ENCODE data around the gene CCNT2. TPM values are rescaled to one million over a fixed set of nuclear protein-coding genes. Genes with fewer than 3 reads are reported as not detected.

The CCNT2 gene
- total RNA-seq, 1 experiment from 2014 or later, result 38.1 TPM

DNA sequence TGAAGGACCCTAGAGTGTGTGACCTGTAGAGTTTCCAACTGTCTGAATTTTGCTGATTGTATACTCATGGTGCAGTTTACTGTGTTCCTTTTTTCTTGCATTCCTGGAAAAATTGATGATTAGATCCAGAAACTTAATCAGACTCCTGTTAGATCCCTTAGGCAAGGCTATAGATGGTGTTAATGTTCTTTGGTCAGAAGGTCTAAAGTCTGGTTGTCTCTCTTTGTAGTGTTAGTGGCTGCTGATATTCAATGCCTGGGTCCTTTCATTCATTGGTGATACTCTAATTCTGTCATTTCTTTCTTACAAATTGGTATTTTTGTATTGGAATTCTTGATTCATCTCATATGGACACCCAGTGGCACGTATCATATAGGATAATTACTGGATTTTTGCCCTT, 6.3 kb downstream of the CCNT2 start (continued):
- TF ChIP-seq, protein P1, sequence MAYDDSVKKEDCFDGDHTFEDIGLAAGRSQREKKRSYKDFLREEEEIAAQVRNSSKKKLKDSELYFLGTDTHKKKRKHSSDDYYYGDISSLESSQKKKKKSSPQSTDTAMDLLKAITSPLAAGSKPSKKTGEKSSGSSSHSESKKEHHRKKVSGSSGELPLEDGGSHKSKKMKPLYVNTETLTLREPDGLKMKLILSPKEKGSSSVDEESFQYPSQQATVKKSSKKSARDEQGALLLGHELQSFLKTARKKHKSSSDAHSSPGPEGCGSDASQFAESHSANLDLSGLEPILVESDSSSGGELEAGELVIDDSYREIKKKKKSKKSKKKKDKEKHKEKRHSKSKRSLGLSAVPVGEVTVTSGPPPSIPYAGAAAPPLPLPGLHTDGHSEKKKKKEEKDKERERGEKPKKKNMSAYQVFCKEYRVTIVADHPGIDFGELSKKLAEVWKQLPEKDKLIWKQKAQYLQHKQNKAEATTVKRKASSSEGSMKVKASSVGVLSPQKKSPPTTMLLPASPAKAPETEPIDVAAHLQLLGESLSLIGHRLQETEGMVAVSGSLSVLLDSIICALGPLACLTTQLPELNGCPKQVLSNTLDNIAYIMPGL (CRISPR knock-in tag; IDR thresholded peaks at IDR 0.05), result no peak
- TF ChIP-seq RORB (CRISPR knock-in tag; IDR thresholded peaks at IDR 0.05), result no peak

DNA sequence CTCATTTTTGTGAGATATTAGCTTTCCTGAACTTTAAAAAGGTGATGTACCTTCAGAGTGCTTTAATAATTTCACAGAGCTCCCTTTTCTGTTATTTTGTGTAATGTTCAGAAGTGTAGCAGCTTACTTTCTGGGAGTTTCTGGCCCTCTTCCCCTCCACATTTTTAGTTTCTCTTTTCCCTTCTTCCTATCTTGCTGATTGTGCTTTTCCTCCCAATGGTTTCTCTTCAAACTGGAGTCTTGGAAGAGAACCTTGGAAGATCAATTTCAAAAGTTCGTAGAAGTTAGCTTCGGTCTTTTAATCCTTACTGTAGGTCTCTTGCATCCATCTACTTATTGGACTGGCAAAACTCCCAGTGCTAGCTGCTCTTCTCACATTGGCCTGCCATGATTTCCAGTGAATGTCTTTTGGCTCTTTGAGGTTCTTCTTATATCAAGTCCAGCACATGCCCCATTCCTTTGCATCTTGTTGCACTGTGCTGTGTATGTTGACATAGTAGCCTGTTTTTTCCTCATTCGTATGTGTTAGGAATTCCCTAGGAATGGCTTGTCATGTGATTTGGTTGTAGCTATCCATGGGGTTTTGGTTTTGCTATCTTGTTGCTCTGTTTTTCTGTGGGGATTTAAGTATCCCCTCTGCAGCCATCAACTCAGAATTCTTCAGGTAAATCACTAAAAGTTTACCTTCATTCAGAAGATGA, 7.8 kb downstream of the CCNT2 start:
- H3K4me1 Mint-ChIP-seq, result peaks cover 41% of the 10 kb centered on the region
- ATAC-seq, result no peak
- DNase-seq (ENCODE audit: low spot score), result no peak
- H3K36me3 Mint-ChIP-seq, result peaks cover 3% of the 10 kb centered on the region
- H3K4me3 Mint-ChIP-seq, result no peak overlapping the region
- H3K9me3 Mint-ChIP-seq, result no peaks in the 10 kb centered on the region
- TF ChIP-seq HMGA2 (CRISPR knock-in tag; IDR thresholded peaks at IDR 0.05) (no peak), GABPB1 (CRISPR knock-in tag; IDR thresholded peaks at IDR 0.05) (0 out of 2 replicates have a peak, but pooled peaks have one; percentile 30)
- TF ChIP-seq, protein P2, sequence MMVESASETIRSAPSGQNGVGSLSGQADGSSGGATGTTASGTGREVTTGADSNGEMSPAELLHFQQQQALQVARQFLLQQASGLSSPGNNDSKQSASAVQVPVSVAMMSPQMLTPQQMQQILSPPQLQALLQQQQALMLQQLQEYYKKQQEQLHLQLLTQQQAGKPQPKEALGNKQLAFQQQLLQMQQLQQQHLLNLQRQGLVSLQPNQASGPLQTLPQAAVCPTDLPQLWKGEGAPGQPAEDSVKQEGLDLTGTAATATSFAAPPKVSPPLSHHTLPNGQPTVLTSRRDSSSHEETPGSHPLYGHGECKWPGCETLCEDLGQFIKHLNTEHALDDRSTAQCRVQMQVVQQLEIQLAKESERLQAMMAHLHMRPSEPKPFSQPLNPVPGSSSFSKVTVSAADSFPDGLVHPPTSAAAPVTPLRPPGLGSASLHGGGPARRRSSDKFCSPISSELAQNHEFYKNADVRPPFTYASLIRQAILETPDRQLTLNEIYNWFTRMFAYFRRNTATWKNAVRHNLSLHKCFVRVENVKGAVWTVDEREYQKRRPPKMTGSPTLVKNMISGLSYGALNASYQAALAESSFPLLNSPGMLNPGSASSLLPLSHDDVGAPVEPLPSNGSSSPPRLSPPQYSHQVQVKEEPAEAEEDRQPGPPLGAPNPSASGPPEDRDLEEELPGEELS (CRISPR knock-in tag; IDR thresholded peaks at IDR 0.05), result no peak
- no peaks in the 10 kb centered on the region for H3K27me3 Mint-ChIP-seq (ENCODE audit: low read depth)
- CTCF ChIA-PET, result no interaction called here
- peak overlapping the region; percentile 91 for H3K27ac Mint-ChIP-seq
- POLR2A ChIA-PET, result interaction anchor here (0.6 kb wide), 1 partner anchor 870 kb away, joined by 3 read pairs; no protein-coding TSS in a partner anchor

DNA sequence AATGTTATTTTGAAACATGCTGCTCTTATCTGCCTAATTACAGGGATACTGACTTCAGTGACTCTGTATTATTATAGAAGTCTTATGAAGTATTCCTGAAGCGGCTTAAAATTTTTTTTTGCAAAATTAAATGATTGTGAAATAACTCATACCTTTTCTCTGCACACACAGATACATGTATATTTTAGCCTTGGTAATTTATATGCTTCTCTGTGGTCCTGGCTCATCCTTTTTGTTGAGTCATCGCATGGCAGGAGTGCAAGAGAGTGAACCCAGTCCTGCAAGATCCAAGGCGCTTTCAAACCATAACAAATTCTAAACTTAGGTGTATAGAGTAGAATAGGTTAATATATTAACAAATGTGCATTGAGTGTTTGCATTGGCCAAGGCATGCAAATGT, 8.6 kb downstream of the CCNT2 start:
- no peak overlapping the region for H3K4me3 Mint-ChIP-seq
- ChIA-PET POLR2A (no interaction called here), CTCF (no interaction called here)
- TF ChIP-seq, protein P1 (CRISPR knock-in tag; IDR thresholded peaks at IDR 0.05), result no peak
- TF ChIP-seq, protein P3, sequence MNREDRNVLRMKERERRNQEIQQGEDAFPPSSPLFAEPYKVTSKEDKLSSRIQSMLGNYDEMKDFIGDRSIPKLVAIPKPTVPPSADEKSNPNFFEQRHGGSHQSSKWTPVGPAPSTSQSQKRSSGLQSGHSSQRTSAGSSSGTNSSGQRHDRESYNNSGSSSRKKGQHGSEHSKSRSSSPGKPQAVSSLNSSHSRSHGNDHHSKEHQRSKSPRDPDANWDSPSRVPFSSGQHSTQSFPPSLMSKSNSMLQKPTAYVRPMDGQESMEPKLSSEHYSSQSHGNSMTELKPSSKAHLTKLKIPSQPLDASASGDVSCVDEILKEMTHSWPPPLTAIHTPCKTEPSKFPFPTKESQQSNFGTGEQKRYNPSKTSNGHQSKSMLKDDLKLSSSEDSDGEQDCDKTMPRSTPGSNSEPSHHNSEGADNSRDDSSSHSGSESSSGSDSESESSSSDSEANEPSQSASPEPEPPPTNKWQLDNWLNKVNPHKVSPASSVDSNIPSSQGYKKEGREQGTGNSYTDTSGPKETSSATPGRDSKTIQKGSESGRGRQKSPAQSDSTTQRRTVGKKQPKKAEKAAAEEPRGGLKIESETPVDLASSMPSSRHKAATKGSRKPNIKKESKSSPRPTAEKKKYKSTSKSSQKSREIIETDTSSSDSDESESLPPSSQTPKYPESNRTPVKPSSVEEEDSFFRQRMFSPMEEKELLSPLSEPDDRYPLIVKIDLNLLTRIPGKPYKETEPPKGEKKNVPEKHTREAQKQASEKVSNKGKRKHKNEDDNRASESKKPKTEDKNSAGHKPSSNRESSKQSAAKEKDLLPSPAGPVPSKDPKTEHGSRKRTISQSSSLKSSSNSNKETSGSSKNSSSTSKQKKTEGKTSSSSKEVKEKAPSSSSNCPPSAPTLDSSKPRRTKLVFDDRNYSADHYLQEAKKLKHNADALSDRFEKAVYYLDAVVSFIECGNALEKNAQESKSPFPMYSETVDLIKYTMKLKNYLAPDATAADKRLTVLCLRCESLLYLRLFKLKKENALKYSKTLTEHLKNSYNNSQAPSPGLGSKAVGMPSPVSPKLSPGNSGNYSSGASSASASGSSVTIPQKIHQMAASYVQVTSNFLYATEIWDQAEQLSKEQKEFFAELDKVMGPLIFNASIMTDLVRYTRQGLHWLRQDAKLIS (CRISPR knock-in tag; IDR thresholded peaks at IDR 0.05; ENCODE audit: borderline replicate concordance), result no peak
- no peak for TF ChIP-seq NFYB (CRISPR knock-in tag; conservative IDR thresholded peaks at IDR 0.05; ENCODE audit: low read depth)
- DNase-seq (ENCODE audit: low spot score), result no peak
- no peaks in the 10 kb centered on the region for H3K9me3 Mint-ChIP-seq
- peaks cover 3% of the 10 kb centered on the region for H3K36me3 Mint-ChIP-seq
- peaks cover 38% of the 10 kb centered on the region for H3K4me1 Mint-ChIP-seq
- ATAC-seq, result no peak
- no peaks in the 10 kb centered on the region for H3K27me3 Mint-ChIP-seq (ENCODE audit: low read depth)
- H3K27ac Mint-ChIP-seq, result no peak overlapping the region

DNA sequence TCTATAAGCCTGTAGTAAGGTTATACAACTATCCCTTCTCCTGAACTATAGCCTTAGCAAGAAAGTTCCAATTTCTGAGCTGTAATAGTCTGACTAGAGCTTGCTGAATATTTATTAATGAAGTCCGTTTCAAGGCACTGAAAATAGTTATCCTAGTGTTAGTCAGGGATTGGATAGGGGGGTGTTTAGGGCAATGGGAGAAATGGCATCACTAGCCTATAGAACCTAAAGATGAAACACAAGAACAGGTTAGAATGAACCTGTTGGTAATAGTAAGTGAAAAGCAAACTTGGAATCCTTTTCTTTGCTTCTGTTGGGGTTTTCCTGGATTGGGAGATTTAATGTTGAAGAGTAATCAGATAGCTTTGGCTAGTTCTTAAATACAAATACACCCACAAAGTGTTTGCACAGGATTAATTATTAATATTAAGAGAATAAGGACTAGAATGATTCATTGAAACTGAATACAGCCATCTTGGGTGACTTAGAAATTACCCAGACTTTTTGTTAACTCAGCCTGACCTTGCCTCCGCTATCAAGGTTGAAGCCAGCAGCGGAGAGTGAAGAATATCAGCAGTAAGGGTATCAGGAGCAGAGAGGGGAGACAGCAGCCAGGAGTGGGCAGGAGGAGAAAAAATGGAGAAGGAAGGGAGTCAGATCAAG, 14.4 kb downstream of the CCNT2 start:
- Mint-ChIP-seq H3K4me3 (no peak overlapping the region), H3K27me3 (ENCODE audit: low read depth) (no peaks in the 10 kb centered on the region), H3K9me3 (no peaks in the 10 kb centered on the region), H3K36me3 (peaks cover 9% of the 10 kb centered on the region), H3K27ac (peak overlapping the region; percentile 71), H3K4me1 (peaks cover 26% of the 10 kb centered on the region)
- no peak for DNase-seq (ENCODE audit: low spot score)
- POLR2A ChIA-PET, result no interaction called here
- CTCF ChIA-PET, result no interaction called here
- ATAC-seq, result no peak
- TF ChIP-seq, protein P4, sequence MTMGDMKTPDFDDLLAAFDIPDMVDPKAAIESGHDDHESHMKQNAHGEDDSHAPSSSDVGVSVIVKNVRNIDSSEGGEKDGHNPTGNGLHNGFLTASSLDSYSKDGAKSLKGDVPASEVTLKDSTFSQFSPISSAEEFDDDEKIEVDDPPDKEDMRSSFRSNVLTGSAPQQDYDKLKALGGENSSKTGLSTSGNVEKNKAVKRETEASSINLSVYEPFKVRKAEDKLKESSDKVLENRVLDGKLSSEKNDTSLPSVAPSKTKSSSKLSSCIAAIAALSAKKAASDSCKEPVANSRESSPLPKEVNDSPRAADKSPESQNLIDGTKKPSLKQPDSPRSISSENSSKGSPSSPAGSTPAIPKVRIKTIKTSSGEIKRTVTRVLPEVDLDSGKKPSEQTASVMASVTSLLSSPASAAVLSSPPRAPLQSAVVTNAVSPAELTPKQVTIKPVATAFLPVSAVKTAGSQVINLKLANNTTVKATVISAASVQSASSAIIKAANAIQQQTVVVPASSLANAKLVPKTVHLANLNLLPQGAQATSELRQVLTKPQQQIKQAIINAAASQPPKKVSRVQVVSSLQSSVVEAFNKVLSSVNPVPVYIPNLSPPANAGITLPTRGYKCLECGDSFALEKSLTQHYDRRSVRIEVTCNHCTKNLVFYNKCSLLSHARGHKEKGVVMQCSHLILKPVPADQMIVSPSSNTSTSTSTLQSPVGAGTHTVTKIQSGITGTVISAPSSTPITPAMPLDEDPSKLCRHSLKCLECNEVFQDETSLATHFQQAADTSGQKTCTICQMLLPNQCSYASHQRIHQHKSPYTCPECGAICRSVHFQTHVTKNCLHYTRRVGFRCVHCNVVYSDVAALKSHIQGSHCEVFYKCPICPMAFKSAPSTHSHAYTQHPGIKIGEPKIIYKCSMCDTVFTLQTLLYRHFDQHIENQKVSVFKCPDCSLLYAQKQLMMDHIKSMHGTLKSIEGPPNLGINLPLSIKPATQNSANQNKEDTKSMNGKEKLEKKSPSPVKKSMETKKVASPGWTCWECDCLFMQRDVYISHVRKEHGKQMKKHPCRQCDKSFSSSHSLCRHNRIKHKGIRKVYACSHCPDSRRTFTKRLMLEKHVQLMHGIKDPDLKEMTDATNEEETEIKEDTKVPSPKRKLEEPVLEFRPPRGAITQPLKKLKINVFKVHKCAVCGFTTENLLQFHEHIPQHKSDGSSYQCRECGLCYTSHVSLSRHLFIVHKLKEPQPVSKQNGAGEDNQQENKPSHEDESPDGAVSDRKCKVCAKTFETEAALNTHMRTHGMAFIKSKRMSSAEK (CRISPR knock-in tag; IDR thresholded peaks at IDR 0.05; ENCODE audit: borderline replicate concordance), result no peak
- TF ChIP-seq, protein P5, sequence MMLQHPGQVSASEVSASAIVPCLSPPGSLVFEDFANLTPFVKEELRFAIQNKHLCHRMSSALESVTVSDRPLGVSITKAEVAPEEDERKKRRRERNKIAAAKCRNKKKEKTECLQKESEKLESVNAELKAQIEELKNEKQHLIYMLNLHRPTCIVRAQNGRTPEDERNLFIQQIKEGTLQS (CRISPR knock-in tag; conservative IDR thresholded peaks at IDR 0.05), result no peak
- no peak for TF ChIP-seq NR2C2 (CRISPR knock-in tag; IDR thresholded peaks at IDR 0.05)
- TF ChIP-seq, protein P6, sequence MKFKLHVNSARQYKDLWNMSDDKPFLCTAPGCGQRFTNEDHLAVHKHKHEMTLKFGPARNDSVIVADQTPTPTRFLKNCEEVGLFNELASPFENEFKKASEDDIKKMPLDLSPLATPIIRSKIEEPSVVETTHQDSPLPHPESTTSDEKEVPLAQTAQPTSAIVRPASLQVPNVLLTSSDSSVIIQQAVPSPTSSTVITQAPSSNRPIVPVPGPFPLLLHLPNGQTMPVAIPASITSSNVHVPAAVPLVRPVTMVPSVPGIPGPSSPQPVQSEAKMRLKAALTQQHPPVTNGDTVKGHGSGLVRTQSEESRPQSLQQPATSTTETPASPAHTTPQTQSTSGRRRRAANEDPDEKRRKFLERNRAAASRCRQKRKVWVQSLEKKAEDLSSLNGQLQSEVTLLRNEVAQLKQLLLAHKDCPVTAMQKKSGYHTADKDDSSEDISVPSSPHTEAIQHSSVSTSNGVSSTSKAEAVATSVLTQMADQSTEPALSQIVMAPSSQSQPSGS (CRISPR knock-in tag; IDR thresholded peaks at IDR 0.05; ENCODE audit: borderline replicate concordance, low read depth), result no peak
